ENCODE results near the gene PISD.

The PISD gene

DNA sequence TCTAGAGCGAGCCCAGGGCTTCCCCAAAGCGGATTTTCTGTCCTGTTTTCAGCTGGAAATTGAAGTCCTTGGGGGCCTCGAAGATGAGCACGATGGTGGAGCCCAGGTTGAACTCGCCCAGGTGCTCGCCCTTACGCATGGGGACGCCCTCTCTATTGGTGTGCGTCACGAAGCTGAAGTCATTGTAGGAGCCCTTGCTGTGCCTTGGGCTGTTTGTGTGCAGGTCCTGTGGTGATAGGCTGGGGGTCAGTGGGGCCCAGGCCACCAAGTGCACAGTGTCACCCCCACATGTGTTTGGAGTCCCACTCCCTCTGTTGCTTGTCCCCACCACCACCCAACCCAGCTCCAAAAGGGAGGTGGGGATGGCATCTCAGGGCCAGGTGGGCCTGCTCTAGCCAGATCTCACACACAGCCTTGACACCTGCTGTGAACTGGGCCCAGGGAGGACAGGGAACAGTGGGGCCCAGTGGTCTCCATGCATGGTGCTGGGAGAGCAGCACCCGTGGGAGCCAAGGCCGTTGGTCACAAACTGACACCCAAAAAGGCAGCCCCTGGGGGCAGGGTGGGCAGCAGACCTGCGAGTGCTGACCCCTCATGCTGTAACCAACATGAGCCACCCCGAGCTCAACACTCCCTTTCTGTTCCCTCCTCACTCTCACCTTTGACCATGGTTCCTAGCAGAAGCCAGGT, 42.3 kb downstream of the PISD start:
- peaks cover 63% of the 10 kb centered on the region for H3K36me3 ChIP-seq (ENCODE audit: insufficient read depth, low read length)
- no peak overlapping the region for H3K9ac ChIP-seq (ENCODE audit: low read length)
- no peak overlapping the region for H2AFZ ChIP-seq (ENCODE audit: low read length)
- no peak for TF ChIP-seq EZH2 (IDR thresholded peaks at IDR 0.05; ENCODE audit: borderline replicate concordance, low read length)
- TF ChIP-seq, protein P1, sequence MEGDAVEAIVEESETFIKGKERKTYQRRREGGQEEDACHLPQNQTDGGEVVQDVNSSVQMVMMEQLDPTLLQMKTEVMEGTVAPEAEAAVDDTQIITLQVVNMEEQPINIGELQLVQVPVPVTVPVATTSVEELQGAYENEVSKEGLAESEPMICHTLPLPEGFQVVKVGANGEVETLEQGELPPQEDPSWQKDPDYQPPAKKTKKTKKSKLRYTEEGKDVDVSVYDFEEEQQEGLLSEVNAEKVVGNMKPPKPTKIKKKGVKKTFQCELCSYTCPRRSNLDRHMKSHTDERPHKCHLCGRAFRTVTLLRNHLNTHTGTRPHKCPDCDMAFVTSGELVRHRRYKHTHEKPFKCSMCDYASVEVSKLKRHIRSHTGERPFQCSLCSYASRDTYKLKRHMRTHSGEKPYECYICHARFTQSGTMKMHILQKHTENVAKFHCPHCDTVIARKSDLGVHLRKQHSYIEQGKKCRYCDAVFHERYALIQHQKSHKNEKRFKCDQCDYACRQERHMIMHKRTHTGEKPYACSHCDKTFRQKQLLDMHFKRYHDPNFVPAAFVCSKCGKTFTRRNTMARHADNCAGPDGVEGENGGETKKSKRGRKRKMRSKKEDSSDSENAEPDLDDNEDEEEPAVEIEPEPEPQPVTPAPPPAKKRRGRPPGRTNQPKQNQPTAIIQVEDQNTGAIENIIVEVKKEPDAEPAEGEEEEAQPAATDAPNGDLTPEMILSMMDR (IDR thresholded peaks at IDR 0.05; ENCODE audit: low read length), result no peak
- no peak overlapping the region for H3K4me3 ChIP-seq (ENCODE audit: low read depth, low read length, poor library complexity, severe bottlenecking)
- no peaks in the 10 kb centered on the region for H3K27me3 ChIP-seq (ENCODE audit: insufficient read depth, low read length)
- H3K9me2 ChIP-seq (ENCODE audit: low read depth, low read length), result no peaks in the 10 kb centered on the region
- no peak overlapping the region for H3K27ac ChIP-seq (ENCODE audit: low read depth, low read length, poor library complexity, severe bottlenecking)
- no peaks in the 10 kb centered on the region for H4K20me1 ChIP-seq (ENCODE audit: insufficient read depth, low read length)
- no peak overlapping the region for H3K4me2 ChIP-seq (ENCODE audit: low read length)
- H3K9me3 ChIP-seq (ENCODE audit: low read length), result no peaks in the 10 kb centered on the region
- H3F3A ChIP-seq (ENCODE audit: insufficient read depth, low read length), result no peaks in the 10 kb centered on the region
- H3K79me2 ChIP-seq (ENCODE audit: insufficient read depth, low read length), result no peaks in the 10 kb centered on the region
- H3K4me1 ChIP-seq (ENCODE audit: insufficient read depth, low read length, severe bottlenecking), result peaks cover 7% of the 10 kb centered on the region

DNA sequence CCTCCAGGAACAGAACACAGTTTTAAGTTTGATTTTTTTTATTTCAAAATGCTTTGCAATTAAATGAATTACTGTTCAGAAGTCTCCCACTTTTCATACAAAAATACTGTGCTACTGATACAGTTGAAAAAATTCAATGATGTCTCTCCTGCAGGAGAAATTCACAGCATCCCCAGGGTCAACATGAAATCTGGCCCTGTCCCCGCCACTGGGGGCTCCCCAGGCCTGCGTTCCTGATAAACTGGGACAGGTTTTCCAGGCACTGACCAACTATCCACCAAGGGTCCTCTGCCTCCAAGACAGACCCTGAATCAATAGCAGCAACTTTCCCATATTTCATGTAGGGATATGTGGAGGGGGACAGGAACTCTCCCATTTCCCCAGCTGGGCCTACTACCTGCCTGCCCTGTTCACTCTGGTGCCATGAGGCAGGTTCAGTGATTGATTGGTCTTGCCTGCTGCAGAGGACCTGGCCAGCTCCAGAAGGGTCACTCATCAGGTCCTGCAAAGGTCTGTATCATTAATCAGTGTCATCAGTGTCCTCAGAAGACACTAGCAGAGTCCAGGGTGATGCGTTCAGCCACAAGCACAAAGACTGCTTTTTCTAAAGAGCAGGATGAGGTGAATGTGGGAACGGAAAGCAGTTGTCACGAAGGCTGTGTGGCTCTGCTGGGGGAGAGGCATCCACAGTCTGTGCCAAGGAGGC, 43.4 kb downstream of the PISD start:
- Histone ChIP-seq H3K27me3 (ENCODE audit: insufficient read depth, low read length) (no peaks in the 10 kb centered on the region), H2AFZ (ENCODE audit: low read length) (no peak overlapping the region), H3K36me3 (ENCODE audit: insufficient read depth, low read length) (peaks cover 63% of the 10 kb centered on the region), H3K4me1 (ENCODE audit: insufficient read depth, low read length, severe bottlenecking) (peaks cover 7% of the 10 kb centered on the region), H3K4me3 (ENCODE audit: low read depth, low read length, poor library complexity, severe bottlenecking) (no peak overlapping the region), H3K27ac (ENCODE audit: low read depth, low read length, poor library complexity, severe bottlenecking) (peak overlapping the region; percentile 56), H3F3A (ENCODE audit: insufficient read depth, low read length) (no peaks in the 10 kb centered on the region), H3K4me2 (ENCODE audit: low read length) (no peak overlapping the region), H3K9me3 (ENCODE audit: low read length) (no peaks in the 10 kb centered on the region), H4K20me1 (ENCODE audit: insufficient read depth, low read length) (no peaks in the 10 kb centered on the region), H3K79me2 (ENCODE audit: insufficient read depth, low read length) (no peaks in the 10 kb centered on the region), H3K9me2 (ENCODE audit: low read depth, low read length) (no peaks in the 10 kb centered on the region), H3K9ac (ENCODE audit: low read length) (no peak overlapping the region)
- TF ChIP-seq, protein P1 (IDR thresholded peaks at IDR 0.05; ENCODE audit: low read length), result no peak
- TF ChIP-seq EZH2 (IDR thresholded peaks at IDR 0.05; ENCODE audit: borderline replicate concordance, low read length), result no peak

DNA sequence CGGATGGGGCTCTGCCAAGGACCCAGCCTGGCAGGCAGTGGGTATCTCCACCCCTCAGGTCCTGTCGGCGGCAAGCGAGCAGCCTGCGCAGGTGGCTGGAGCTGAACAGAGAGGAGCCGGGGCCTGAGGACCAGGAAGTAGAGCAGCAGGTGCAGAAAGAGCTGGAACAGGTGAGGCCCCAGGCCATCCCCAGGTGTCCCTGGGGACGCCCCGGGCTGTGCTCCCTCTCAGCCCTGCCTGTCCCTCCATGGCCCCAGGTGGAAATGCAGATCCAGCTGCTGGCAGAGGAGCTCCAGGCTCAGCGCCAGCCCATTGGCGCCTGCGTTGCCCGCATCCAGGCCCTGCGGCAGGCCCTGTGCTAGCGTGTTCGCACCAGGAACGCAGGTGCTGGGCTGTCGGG, 44.0 kb downstream of the PISD start:
- Histone ChIP-seq H2AFZ (ENCODE audit: low read length) (no peak overlapping the region), H3K4me2 (ENCODE audit: low read length) (no peak overlapping the region), H3K27ac (ENCODE audit: low read depth, low read length, poor library complexity, severe bottlenecking) (peak overlapping the region; percentile 56), H4K20me1 (ENCODE audit: insufficient read depth, low read length) (no peaks in the 10 kb centered on the region), H3K4me1 (ENCODE audit: insufficient read depth, low read length, severe bottlenecking) (peaks cover 7% of the 10 kb centered on the region), H3K4me3 (ENCODE audit: low read depth, low read length, poor library complexity, severe bottlenecking) (no peak overlapping the region), H3K79me2 (ENCODE audit: insufficient read depth, low read length) (no peaks in the 10 kb centered on the region), H3K9me3 (ENCODE audit: low read length) (no peaks in the 10 kb centered on the region), H3K36me3 (ENCODE audit: insufficient read depth, low read length) (peaks cover 63% of the 10 kb centered on the region), H3K9ac (ENCODE audit: low read length) (no peak overlapping the region), H3F3A (ENCODE audit: insufficient read depth, low read length) (no peaks in the 10 kb centered on the region), H3K27me3 (ENCODE audit: insufficient read depth, low read length) (no peaks in the 10 kb centered on the region), H3K9me2 (ENCODE audit: low read depth, low read length) (no peaks in the 10 kb centered on the region)
- TF ChIP-seq EZH2 (IDR thresholded peaks at IDR 0.05; ENCODE audit: borderline replicate concordance, low read length), result no peak
